Measurements from ENCODE around the gene GCK. TPM values are rescaled to one million over a fixed set of nuclear protein-coding genes. Genes with fewer than 3 reads are reported as not detected.
"Not testable (repeated sequence)": the region's sequence is repeated elsewhere in the genome, so short reads cannot be mapped to it uniquely, and the experiment has no call there.

Gene GCK
- total RNA-seq, 1 experiment from 2014 or later: not detected

DNA sequence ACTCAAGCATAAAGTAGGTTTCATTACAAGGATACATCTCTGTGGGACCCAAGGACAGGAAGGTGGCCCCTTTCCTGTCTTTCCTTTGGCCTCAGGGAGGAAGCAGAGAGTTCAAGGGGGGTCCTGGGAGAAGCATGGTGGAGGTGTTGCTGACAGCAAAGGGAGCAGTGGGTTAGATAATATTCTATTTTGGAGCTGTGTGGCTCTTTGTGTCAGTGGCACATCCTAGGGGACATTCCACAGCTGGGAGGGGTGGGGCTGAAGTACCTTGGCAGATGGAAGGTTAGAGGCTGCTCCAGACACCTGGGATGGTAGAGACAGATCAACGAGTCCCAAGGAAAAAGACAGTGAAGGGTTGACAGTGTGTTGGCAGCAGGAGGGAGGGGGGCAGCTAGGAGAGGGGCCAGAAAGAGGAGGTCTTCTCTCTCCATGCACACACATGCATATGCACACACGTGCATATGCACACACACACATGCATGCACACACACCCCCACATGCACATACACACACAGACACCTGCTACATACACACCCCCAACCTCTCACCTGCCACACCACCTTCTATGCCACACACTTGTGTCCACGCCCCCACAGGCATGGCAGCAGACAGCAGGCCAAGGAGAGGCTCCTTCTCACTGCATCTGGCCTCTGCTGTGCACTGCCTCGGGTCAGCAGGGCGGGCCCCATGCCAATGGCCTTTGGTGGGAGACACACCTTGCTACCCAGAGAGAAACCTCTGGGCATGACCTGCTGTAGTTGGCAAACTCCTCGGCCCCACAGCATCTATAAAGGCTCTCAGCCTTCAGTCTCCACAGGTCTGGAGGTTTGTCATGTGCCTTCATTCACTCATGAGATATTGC, 60.3 kb downstream of the GCK start:
- TF ChIP-seq, protein P1, sequence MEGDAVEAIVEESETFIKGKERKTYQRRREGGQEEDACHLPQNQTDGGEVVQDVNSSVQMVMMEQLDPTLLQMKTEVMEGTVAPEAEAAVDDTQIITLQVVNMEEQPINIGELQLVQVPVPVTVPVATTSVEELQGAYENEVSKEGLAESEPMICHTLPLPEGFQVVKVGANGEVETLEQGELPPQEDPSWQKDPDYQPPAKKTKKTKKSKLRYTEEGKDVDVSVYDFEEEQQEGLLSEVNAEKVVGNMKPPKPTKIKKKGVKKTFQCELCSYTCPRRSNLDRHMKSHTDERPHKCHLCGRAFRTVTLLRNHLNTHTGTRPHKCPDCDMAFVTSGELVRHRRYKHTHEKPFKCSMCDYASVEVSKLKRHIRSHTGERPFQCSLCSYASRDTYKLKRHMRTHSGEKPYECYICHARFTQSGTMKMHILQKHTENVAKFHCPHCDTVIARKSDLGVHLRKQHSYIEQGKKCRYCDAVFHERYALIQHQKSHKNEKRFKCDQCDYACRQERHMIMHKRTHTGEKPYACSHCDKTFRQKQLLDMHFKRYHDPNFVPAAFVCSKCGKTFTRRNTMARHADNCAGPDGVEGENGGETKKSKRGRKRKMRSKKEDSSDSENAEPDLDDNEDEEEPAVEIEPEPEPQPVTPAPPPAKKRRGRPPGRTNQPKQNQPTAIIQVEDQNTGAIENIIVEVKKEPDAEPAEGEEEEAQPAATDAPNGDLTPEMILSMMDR (IDR thresholded peaks at IDR 0.05; ENCODE audit: insufficient read depth in 1 of 2, low read depth in 1 of 2, low read length in 1 of 2, severe bottlenecking in 1 of 2, unreplicated experiment in 1 of 2): no peak
- peaks cover 2% of the 10 kb centered on the region for H3K36me3 Mint-ChIP-seq (ENCODE audit: insufficient read depth, unreplicated experiment)
- H3K4me3 ChIP-seq (ENCODE audit: low read depth, low read length): no peak overlapping the region
- H3K27me3 Mint-ChIP-seq (ENCODE audit: insufficient read depth, unreplicated experiment): no peaks in the 10 kb centered on the region
- intact Hi-C loops (cut with micrococcal nuclease; ENCODE audit: unreplicated experiment): no loop called here
- BruUV-seq (replicated peaks): no TSS peak
- no peaks in the 10 kb centered on the region for H3K9me3 ChIP-seq
- POLR2A ChIA-PET: no interaction called here
- no peaks in the 10 kb centered on the region for H3K9me3 Mint-ChIP-seq (ENCODE audit: unreplicated experiment)
- DNase-seq: no peak
- CTCF ChIA-PET: no interaction called here
- peaks cover 15% of the 10 kb centered on the region for H3K4me1 ChIP-seq
- no peaks in the 10 kb centered on the region for H3K27me3 ChIP-seq (replicated peaks; ENCODE audit: control insufficient read depth, insufficient read depth, low read length)
- H3K4me3 Mint-ChIP-seq (ENCODE audit: unreplicated experiment): no peak overlapping the region
- H3K27ac Mint-ChIP-seq (ENCODE audit: unreplicated experiment): no peak overlapping the region
- no peaks in the 10 kb centered on the region for H3K36me3 ChIP-seq (ENCODE audit: control insufficient read depth, insufficient read depth, low read length)
- peaks cover 8% of the 10 kb centered on the region for H3K4me1 Mint-ChIP-seq (ENCODE audit: low read depth, unreplicated experiment)

DNA sequence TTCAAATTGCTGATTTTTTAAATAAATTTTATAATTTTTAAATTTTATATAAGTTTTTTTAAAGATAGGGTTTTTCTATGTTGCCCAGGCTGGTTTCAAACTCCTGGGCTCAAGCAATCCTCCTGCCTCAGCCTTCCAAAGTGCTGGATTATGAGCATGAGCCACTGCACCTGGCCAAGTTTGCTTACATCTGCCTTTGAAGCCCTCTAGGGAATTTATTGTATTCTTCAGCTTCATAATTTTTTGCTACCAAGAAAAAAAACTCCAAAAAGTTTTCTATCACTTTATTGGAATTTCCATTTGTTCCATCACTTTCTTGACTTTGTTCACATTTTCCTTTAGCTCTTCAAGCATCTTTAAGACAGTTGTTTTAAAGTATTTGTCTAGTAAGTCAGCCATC, 62.1 kb downstream of the GCK start:
- peaks cover 11% of the 10 kb centered on the region for H3K36me3 Mint-ChIP-seq (ENCODE audit: insufficient read depth, unreplicated experiment)
- Histone ChIP-seq H3K27me3 (replicated peaks; ENCODE audit: control insufficient read depth, insufficient read depth, low read length) (no peaks in the 10 kb centered on the region), H3K4me1 (peaks cover 15% of the 10 kb centered on the region), H3K4me3 (ENCODE audit: low read depth, low read length) (no peak overlapping the region), H3K9me3 (no peaks in the 10 kb centered on the region), H3K36me3 (ENCODE audit: control insufficient read depth, insufficient read depth, low read length) (no peaks in the 10 kb centered on the region)
- intact Hi-C loops (cut with micrococcal nuclease; ENCODE audit: unreplicated experiment): no loop called here
- H3K27me3 Mint-ChIP-seq (ENCODE audit: insufficient read depth, unreplicated experiment): no peaks in the 10 kb centered on the region
- no peak overlapping the region for H3K27ac Mint-ChIP-seq (ENCODE audit: unreplicated experiment)
- TF ChIP-seq, protein P1 (IDR thresholded peaks at IDR 0.05; ENCODE audit: insufficient read depth in 1 of 2, low read depth in 1 of 2, low read length in 1 of 2, severe bottlenecking in 1 of 2, unreplicated experiment in 1 of 2): no peak
- no peaks in the 10 kb centered on the region for H3K9me3 Mint-ChIP-seq (ENCODE audit: unreplicated experiment)
- CTCF ChIA-PET: no interaction called here
- peaks cover 11% of the 10 kb centered on the region for H3K4me1 Mint-ChIP-seq (ENCODE audit: low read depth, unreplicated experiment)
- POLR2A ChIA-PET: no interaction called here
- H3K4me3 Mint-ChIP-seq (ENCODE audit: unreplicated experiment): no peak overlapping the region
- no peak for DNase-seq
- BruUV-seq (replicated peaks): no TSS peak

DNA sequence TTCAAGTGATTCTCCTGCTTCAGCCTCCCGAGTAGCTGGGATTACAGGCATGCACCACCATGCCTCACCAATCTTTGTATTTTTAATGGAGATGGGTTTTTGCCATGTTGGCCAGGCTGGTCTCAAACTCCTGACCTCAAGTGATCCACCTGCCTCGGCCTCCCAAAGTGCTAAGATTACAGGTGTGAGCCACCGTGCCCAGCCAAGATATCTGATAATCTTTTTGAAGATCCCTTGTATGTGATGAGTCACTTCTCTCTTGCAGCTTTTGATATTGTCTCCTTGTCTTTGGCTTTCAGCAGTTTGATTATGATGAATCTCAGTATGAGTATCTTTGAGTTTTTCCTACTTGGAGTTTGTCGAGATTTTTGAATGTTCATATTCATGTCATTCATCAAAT, 62.7 kb downstream of the GCK start:
- H3K27ac Mint-ChIP-seq (ENCODE audit: unreplicated experiment); H3K4me3 ChIP-seq (ENCODE audit: low read depth, low read length); H3K27me3 Mint-ChIP-seq (ENCODE audit: insufficient read depth, unreplicated experiment); H3K4me1 Mint-ChIP-seq (ENCODE audit: low read depth, unreplicated experiment); intact Hi-C loops (cut with micrococcal nuclease; ENCODE audit: unreplicated experiment); H3K36me3 ChIP-seq (ENCODE audit: control insufficient read depth, insufficient read depth, low read length); H3K4me3 Mint-ChIP-seq (ENCODE audit: unreplicated experiment); BruUV-seq (replicated peaks); CTCF ChIA-PET; H3K9me3 ChIP-seq; H3K27me3 ChIP-seq (replicated peaks; ENCODE audit: control insufficient read depth, insufficient read depth, low read length); DNase-seq; H3K4me1 ChIP-seq; H3K9me3 Mint-ChIP-seq (ENCODE audit: unreplicated experiment); POLR2A ChIA-PET: not testable (repeated sequence)
- H3K36me3 Mint-ChIP-seq (ENCODE audit: insufficient read depth, unreplicated experiment): peaks cover 11% of the 10 kb centered on the region
